ENCODE data around the gene LYST.
"Not testable (repeated sequence)": the region's sequence is repeated elsewhere in the genome, so short reads cannot be mapped to it uniquely, and the experiment has no call there.

LYST gene

DNA sequence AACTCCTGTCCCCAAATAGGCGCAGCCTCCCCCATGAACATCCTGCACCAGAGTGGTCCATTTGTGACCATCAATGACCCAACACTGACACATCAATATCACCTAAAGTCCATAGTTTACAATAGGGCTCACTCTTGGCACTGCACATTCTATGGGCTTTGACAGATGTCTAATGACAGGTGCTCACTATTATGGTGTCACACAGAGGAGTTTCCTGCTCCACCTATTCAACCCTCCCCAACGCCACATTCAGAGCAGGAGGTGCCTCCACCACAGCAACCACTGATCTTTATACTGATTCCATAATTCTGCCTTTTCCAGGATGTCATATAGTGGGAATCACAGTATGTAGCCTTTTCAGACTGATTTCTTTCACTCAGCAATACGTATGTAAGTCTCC, 241.4 kb downstream of the LYST start:
- WGBS (ENCODE audit: extremely low coverage, insufficient coverage, insufficient read length): no CpG with 5 or more reads among the region's 3 CpGs
- no peak overlapping the region for H3K9ac ChIP-seq (ENCODE audit: low read length)
- H3K23ac ChIP-seq (ENCODE audit: low read length): no peak overlapping the region
- no peaks in the 10 kb centered on the region for H3K79me2 ChIP-seq (ENCODE audit: control insufficient read depth, insufficient read depth, low read length, poor library complexity)
- H3K4me3 ChIP-seq (ENCODE audit: low read depth, low read length): no peak overlapping the region
- H3K4me1 ChIP-seq (ENCODE audit: control insufficient read depth in 1 of 2, insufficient read depth in 2 of 2, low read length in 2 of 2): no peaks in the 10 kb centered on the region
- H2BK120ac ChIP-seq (ENCODE audit: insufficient read depth, low read length, poor library complexity): no peak overlapping the region
- no peak overlapping the region for H2BK12ac ChIP-seq (ENCODE audit: low read length)
- H3K9me3 ChIP-seq (ENCODE audit: insufficient read depth, low read depth, low read length): no peaks in the 10 kb centered on the region
- no peak overlapping the region for H4K12ac ChIP-seq (ENCODE audit: low read depth, low read length)
- H2AK5ac ChIP-seq (ENCODE audit: low read length): no peak overlapping the region
- H2AFZ ChIP-seq (ENCODE audit: insufficient read depth, low read length, poor library complexity): no peak overlapping the region
- no peak overlapping the region for H2BK5ac ChIP-seq (ENCODE audit: low read depth, low read length, poor library complexity)
- H3K27me3 ChIP-seq (ENCODE audit: insufficient read depth, low read length): no peaks in the 10 kb centered on the region
- H3K4ac ChIP-seq (ENCODE audit: low read depth, low read length): no peak overlapping the region
- no peaks in the 10 kb centered on the region for H3K79me1 ChIP-seq (ENCODE audit: low read length)
- H4K8ac ChIP-seq (ENCODE audit: low read depth, low read length): no peak overlapping the region
- DNase-seq: no peak
- no peak overlapping the region for H3K4me2 ChIP-seq (ENCODE audit: low read length)
- no peak overlapping the region for H3K18ac ChIP-seq (ENCODE audit: low read length)
- H3K27ac ChIP-seq (ENCODE audit: low read depth, low read length): no peak overlapping the region
- H3K14ac ChIP-seq (ENCODE audit: low read length): no peak overlapping the region
- no peaks in the 10 kb centered on the region for H3K36me3 ChIP-seq (ENCODE audit: control insufficient read depth in 1 of 2, insufficient read depth in 2 of 2, low read length in 2 of 2)
- H4K91ac ChIP-seq (ENCODE audit: low read depth, low read length): no peak overlapping the region

DNA sequence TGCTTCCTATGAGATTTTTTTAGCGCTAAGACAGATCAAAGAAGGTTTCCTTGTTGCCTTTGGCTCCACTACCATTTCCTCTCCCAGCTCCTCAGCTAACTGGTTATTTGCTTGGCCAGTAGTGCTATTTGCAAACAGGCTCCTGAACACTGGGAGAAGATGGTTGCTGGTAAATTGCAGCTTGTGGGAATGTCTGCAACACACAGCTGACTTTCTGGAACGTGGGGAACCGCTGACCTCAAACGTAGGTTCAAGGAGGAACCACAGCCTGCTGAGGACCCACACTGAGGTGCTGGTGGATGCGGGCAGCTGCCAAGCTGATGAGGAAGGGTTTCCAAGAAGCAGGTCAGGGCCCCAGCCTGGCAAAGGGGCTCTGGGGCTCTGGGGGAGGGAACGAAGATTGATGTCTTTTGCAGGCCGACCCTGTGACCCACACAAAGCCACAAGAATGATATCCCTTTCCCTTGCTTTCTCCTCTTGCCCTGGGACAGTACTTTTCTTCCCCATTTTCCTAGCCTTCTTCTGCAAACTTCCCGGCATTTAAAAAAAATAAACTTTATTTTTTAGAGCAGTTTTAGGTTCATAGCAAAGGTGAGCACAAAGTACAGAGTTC, 241.9 kb downstream of the LYST start:
- Histone ChIP-seq H3K79me1 (ENCODE audit: low read length) (no peaks in the 10 kb centered on the region), H4K91ac (ENCODE audit: low read depth, low read length) (no peak overlapping the region), H3K9me3 (ENCODE audit: insufficient read depth, low read depth, low read length) (no peaks in the 10 kb centered on the region), H3K36me3 (ENCODE audit: control insufficient read depth in 1 of 2, insufficient read depth in 2 of 2, low read length in 2 of 2) (no peaks in the 10 kb centered on the region), H2AFZ (ENCODE audit: insufficient read depth, low read length, poor library complexity) (no peak overlapping the region), H3K4me3 (ENCODE audit: low read depth, low read length) (no peak overlapping the region), H3K27me3 (ENCODE audit: insufficient read depth, low read length) (no peaks in the 10 kb centered on the region), H3K4me2 (ENCODE audit: low read length) (no peak overlapping the region), H2BK12ac (ENCODE audit: low read length) (no peak overlapping the region), H3K79me2 (ENCODE audit: control insufficient read depth, insufficient read depth, low read length, poor library complexity) (no peaks in the 10 kb centered on the region), H3K27ac (ENCODE audit: low read depth, low read length) (no peak overlapping the region), H2BK120ac (ENCODE audit: insufficient read depth, low read length, poor library complexity) (no peak overlapping the region), H3K4ac (ENCODE audit: low read depth, low read length) (no peak overlapping the region), H2BK5ac (ENCODE audit: low read depth, low read length, poor library complexity) (no peak overlapping the region), H3K14ac (ENCODE audit: low read length) (no peak overlapping the region), H2AK5ac (ENCODE audit: low read length) (no peak overlapping the region), H3K18ac (ENCODE audit: low read length) (no peak overlapping the region), H4K8ac (ENCODE audit: low read depth, low read length) (no peak overlapping the region), H4K12ac (ENCODE audit: low read depth, low read length) (no peak overlapping the region), H3K9ac (ENCODE audit: low read length) (no peak overlapping the region), H3K4me1 (ENCODE audit: control insufficient read depth in 1 of 2, insufficient read depth in 2 of 2, low read length in 2 of 2) (no peaks in the 10 kb centered on the region), H3K23ac (ENCODE audit: low read length) (no peak overlapping the region)
- WGBS (ENCODE audit: extremely low coverage, insufficient coverage, insufficient read length): no CpG with 5 or more reads among the region's 8 CpGs
- peak in 1 of 2 donors; percentile 9 for DNase-seq

DNA sequence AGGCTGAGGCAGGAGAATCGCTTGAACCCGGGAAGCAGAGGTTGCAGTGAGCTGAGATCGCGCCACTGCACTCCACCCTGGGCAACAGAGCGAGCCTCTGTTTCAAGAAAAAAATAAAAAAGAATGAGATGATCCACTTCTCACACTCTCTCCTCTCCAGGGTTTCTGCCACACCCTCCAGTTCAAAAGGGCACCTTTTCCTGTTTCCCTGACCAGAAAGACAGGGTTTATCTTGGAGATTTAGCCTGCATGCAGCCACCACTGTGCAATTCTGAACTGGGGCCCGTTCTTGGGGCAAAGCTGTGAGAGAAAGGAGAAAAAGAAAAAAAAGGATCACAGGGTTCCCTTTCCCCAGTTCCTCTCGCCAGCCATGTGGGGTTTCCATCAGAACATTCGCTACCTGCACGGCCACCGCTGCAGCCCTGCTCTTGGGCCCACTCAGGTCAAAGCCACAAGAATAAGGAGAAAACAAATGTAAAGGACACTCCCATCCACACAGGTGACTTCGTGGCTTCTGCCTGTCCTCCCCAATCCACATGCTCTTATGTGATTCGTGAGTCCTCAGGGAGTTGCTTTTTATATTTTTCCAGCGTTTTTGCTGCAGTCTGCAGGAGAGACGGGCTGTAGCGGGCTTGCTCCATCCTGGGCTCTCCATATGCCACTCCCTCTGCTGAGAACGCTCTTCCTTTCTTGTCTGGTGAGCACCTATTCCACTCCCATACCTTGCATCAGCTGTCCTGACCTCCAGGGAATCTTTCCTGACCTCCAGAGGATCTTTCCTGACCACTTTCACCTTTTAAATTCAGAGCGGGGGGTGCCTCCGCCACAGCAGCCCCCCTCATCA, 243.5 kb downstream of the LYST start:
- H2AFZ ChIP-seq (ENCODE audit: insufficient read depth, low read length, poor library complexity): no peak overlapping the region
- H3K27me3 ChIP-seq (ENCODE audit: insufficient read depth, low read length): no peaks in the 10 kb centered on the region
- no peaks in the 10 kb centered on the region for H3K79me1 ChIP-seq (ENCODE audit: low read length)
- H4K12ac ChIP-seq (ENCODE audit: low read depth, low read length): no peak overlapping the region
- H3K9me3 ChIP-seq (ENCODE audit: insufficient read depth, low read depth, low read length): no peaks in the 10 kb centered on the region
- H3K4me1 ChIP-seq (ENCODE audit: control insufficient read depth in 1 of 2, insufficient read depth in 2 of 2, low read length in 2 of 2): peaks cover 2 to 3% of the 10 kb centered on the region in 2 experiments
- no peak overlapping the region for H2BK120ac ChIP-seq (ENCODE audit: insufficient read depth, low read length, poor library complexity)
- H4K91ac ChIP-seq (ENCODE audit: low read depth, low read length): no peak overlapping the region
- no peak overlapping the region for H3K14ac ChIP-seq (ENCODE audit: low read length)
- H3K18ac ChIP-seq (ENCODE audit: low read length): no peak overlapping the region
- H3K9ac ChIP-seq (ENCODE audit: low read length): no peak overlapping the region
- WGBS (ENCODE audit: extremely low coverage, insufficient coverage, insufficient read length): no CpG with 5 or more reads among the region's 18 CpGs
- no peak overlapping the region for H3K4me2 ChIP-seq (ENCODE audit: low read length)
- no peak overlapping the region for H3K23ac ChIP-seq (ENCODE audit: low read length)
- H3K36me3 ChIP-seq (ENCODE audit: control insufficient read depth in 1 of 2, insufficient read depth in 2 of 2, low read length in 2 of 2): peaks cover 0 to 1% of the 10 kb centered on the region in 2 experiments
- no peak overlapping the region for H2AK5ac ChIP-seq (ENCODE audit: low read length)
- no peak overlapping the region for H4K8ac ChIP-seq (ENCODE audit: low read depth, low read length)
- no peak overlapping the region for H3K4ac ChIP-seq (ENCODE audit: low read depth, low read length)
- no peak overlapping the region for H2BK12ac ChIP-seq (ENCODE audit: low read length)
- H3K79me2 ChIP-seq (ENCODE audit: control insufficient read depth, insufficient read depth, low read length, poor library complexity): no peaks in the 10 kb centered on the region
- no peak overlapping the region for H3K4me3 ChIP-seq (ENCODE audit: low read depth, low read length)
- no peak for DNase-seq
- H3K27ac ChIP-seq (ENCODE audit: low read depth, low read length): no peak overlapping the region
- no peak overlapping the region for H2BK5ac ChIP-seq (ENCODE audit: low read depth, low read length, poor library complexity)

DNA sequence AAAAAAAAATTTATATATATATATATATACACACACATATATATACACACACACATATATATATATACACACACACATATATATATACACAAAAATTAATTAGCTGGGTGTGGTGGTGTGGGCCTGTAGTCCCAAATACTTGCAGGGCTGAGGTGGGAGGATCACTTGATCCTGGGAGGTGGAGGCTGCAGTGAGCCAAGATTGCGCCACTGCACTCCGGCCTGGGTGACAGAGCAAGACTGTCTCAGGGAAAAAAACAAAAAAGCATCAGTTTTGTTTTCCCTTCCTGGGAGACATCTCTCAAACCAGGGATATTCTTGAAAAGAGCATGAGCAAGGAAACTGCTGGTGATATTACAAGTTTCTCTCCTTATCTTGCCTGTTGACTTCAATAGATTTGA, 247.6 kb downstream of the LYST start:
- H2BK12ac ChIP-seq (ENCODE audit: low read length); H3K36me3 ChIP-seq (ENCODE audit: control insufficient read depth in 1 of 2, insufficient read depth in 2 of 2, low read length in 2 of 2); H3K4me3 ChIP-seq (ENCODE audit: low read depth, low read length); H4K8ac ChIP-seq (ENCODE audit: low read depth, low read length); H3K4me1 ChIP-seq (ENCODE audit: control insufficient read depth in 1 of 2, insufficient read depth in 2 of 2, low read length in 2 of 2); H3K4ac ChIP-seq (ENCODE audit: low read depth, low read length); H4K91ac ChIP-seq (ENCODE audit: low read depth, low read length); H3K27ac ChIP-seq (ENCODE audit: low read depth, low read length); H3K18ac ChIP-seq (ENCODE audit: low read length); DNase-seq; H3K4me2 ChIP-seq (ENCODE audit: low read length); H3K79me2 ChIP-seq (ENCODE audit: control insufficient read depth, insufficient read depth, low read length, poor library complexity); H3K27me3 ChIP-seq (ENCODE audit: insufficient read depth, low read length); H3K9ac ChIP-seq (ENCODE audit: low read length); H2BK120ac ChIP-seq (ENCODE audit: insufficient read depth, low read length, poor library complexity); H3K9me3 ChIP-seq (ENCODE audit: insufficient read depth, low read depth, low read length); H3K79me1 ChIP-seq (ENCODE audit: low read length); H2AK5ac ChIP-seq (ENCODE audit: low read length); H2BK5ac ChIP-seq (ENCODE audit: low read depth, low read length, poor library complexity); H3K14ac ChIP-seq (ENCODE audit: low read length); H2AFZ ChIP-seq (ENCODE audit: insufficient read depth, low read length, poor library complexity); H4K12ac ChIP-seq (ENCODE audit: low read depth, low read length); H3K23ac ChIP-seq (ENCODE audit: low read length): not testable (repeated sequence)
- no CpG with 5 or more reads among the region's 2 CpGs for WGBS (ENCODE audit: extremely low coverage, insufficient coverage, insufficient read length)

All from trophoblast cell (in vitro differentiated cells and primary cell).